Prostate gland (tissue), 2 donors: ENCODE measurements around the gene LRP11.

Experiments used
- CTCF ChIP-seq, 4 experiments: fragments of 200-600 bp in 2 of 4; fragments of 450-650 bp in 2 of 4; sonication (generic) in 2 of 4; IDR thresholded peaks; 1 replicate in 3 of 4; 2 replicates in 1 of 4; pipeline ENCODE4 v1.5.1; 2016 to 2019; ENCODE audit warnings: antibody characterized with exemption in 4 of 4, mild to moderate bottlenecking in 2 of 4, moderate library complexity in 2 of 4
- POLR2A ChIP-seq: fragments of 450-650 bp; IDR thresholded peaks from one replicate; pipeline ENCODE4 v1.6.1; 2016; ENCODE audit warnings: antibody characterized with exemption, mild to moderate bottlenecking
- POLR2AphosphoS5 ChIP-seq: sonication (generic); formaldehyde crosslinking; IDR thresholded peaks from one replicate; pipeline ENCODE4 v1.6.1; 2017; ENCODE audit warnings: antibody characterized with exemption

DNA sequence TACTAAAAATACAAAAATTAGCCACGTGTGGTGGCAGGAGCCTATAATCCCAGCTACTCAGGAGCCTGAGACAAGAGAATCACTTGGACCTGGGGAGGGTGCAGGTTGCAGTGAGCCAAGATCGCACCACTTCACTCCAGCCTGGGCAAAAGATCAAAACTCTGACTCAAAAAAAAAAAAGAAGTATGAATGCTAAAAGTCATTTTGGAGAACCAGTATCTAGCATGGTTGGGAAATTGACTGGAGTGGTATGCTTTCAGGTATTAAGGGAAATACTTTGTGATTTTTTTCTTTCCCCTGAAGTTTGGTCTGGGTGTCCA is 84.6 kb downstream of the LRP11 start:
- TF ChIP-seq CTCF (IDR thresholded peaks at IDR 0.05) (no peak), POLR2A (no peak), POLR2AphosphoS5 (no peak)
